GM19452 (cell line): ENCODE data around the gene DOCK7.
"Not testable (repeated sequence)": the region's sequence is repeated elsewhere in the genome, so short reads cannot be mapped to it uniquely, and the experiment has no call there.

Experiments
- ATAC-seq: cut with Tn5 transposase; IDR thresholded peaks from one replicate; pipeline ENCODE4 v1.9.1; 2021; ENCODE audit not compliant: unreplicated experiment

Gene DOCK7

GRCh38 chr1:62536865-62537264, 151.3 kb downstream of the DOCK7 start:
- no peak for ATAC-seq

- no peak for ATAC-seq
Measured at GRCh38 chr1:62530516-62531154, 157.6 kb downstream of the DOCK7 start.

- no peak for ATAC-seq
Measured at GRCh38 chr1:62529227-62529626, 159.0 kb downstream of the DOCK7 start.

GRCh38 chr1:62528015-62528414, 160.2 kb downstream of the DOCK7 start:
- ATAC-seq = no peak

- not testable (repeated sequence) for ATAC-seq
Measured at GRCh38 chr1:62527346-62527745, 160.8 kb downstream of the DOCK7 start.

GRCh38 chr1:62523860-62524259, 164.3 kb downstream of the DOCK7 start:
- no peak for ATAC-seq

- no peak for ATAC-seq
Measured at GRCh38 chr1:62516600-62516999, 171.6 kb downstream of the DOCK7 start.

GRCh38 chr1:62514746-62515423, 173.3 kb downstream of the DOCK7 start:
- ATAC-seq = no peak

GRCh38 chr1:62513013-62513412, 175.2 kb downstream of the DOCK7 start:
- no peak for ATAC-seq

- ATAC-seq = no peak
Measured at GRCh38 chr1:62509028-62509427, 179.2 kb downstream of the DOCK7 start.

GRCh38 chr1:62508187-62508758, 179.9 kb downstream of the DOCK7 start:
- no peak for ATAC-seq

- ATAC-seq = no peak
Measured at GRCh38 chr1:62500210-62500609, 188.0 kb downstream of the DOCK7 start.

- ATAC-seq = no peak
Measured at GRCh38 chr1:62494137-62494536, 194.0 kb downstream of the DOCK7 start.

- no peak for ATAC-seq
Measured at GRCh38 chr1:62493656-62494055, 194.5 kb downstream of the DOCK7 start.

- ATAC-seq = no peak
Measured at GRCh38 chr1:62492521-62492920, 195.7 kb downstream of the DOCK7 start.

GRCh38 chr1:62487956-62488355, 200.2 kb downstream of the DOCK7 start:
- no peak for ATAC-seq

GRCh38 chr1:62484824-62485468, 203.2 kb downstream of the DOCK7 start:
- ATAC-seq = no peak

GRCh38 chr1:62481681-62482080, 206.5 kb downstream of the DOCK7 start:
- ATAC-seq = no peak

- no peak for ATAC-seq
Measured at GRCh38 chr1:62476525-62477219, 211.5 kb downstream of the DOCK7 start.

- no peak for ATAC-seq
Measured at GRCh38 chr1:62467092-62467491, 221.1 kb downstream of the DOCK7 start.

GRCh38 chr1:62462370-62462769, 225.8 kb downstream of the DOCK7 start:
- ATAC-seq = no peak
